Adrenal gland (tissue), 12 donors: ENCODE results near the gene BNIP3. TPM values are rescaled to one million over a fixed set of nuclear protein-coding genes. Genes with fewer than 3 reads are reported as not detected.
A peak's percentile ranks its signal among the peaks of the same experiment; 100 is the strongest.

Source experiments
- DNase-seq, 7 donors: peaks; one replicate each; pipeline ENCODE4 v3.0.0-alpha.2; 2019 to 2020
- H3K27ac ChIP-seq, 5 donors: fragments of 200-600 bp; sonication (generic) in 4 of 5; 1 replicate in 3 of 5; 2 replicates in 2 of 5; pipeline versions ENCODE4 v1.5.1 to v1.8.0; 2016 to 2020; ENCODE audit warnings: mild to moderate bottlenecking in 1 of 5
- H3K27me3 ChIP-seq: fragments of 200-600 bp; 2 replicates; pipeline ENCODE4 v1.8.0; 2021
- H3K36me3 ChIP-seq, 2 donors: fragments of 200-600 bp; replicated peaks in 1 of 2; 1 replicate in 1 of 2; 2 replicates in 1 of 2; pipeline versions ENCODE4 v1.5.1 to v1.8.0; 2018 to 2022
- H3K4me1 ChIP-seq, 2 donors: fragments of 200-600 bp; replicated peaks in 1 of 2; 1 replicate in 1 of 2; 2 replicates in 1 of 2; pipeline versions ENCODE4 v1.5.1 to v1.8.0; 2018 to 2021
- H3K4me3 ChIP-seq, 4 donors: fragments of 200-600 bp; sonication (generic) in 3 of 4; one replicate each; pipeline ENCODE4 v1.5.1; 2016 to 2018
- H3K9me3 ChIP-seq, 3 donors: fragments of 200-600 bp; sonication (generic) in 1 of 3; replicated peaks in 1 of 3; 1 replicate in 2 of 3; 2 replicates in 1 of 3; pipeline versions ENCODE4 v1.5.1 to v1.8.0; 2016 to 2021
- CTCF ChIP-seq, 6 experiments: fragments of 450-650 bp in 4 of 6; fragments of 200-600 bp in 2 of 6; sonication (generic) in 1 of 6; IDR thresholded peaks; 1 replicate in 5 of 6; 2 replicates in 1 of 6; pipeline versions ENCODE4 v1.5.1 to v1.8.0; 2016 to 2021; ENCODE audit warnings: antibody characterized with exemption in 6 of 6, mild to moderate bottlenecking in 2 of 6, moderate library complexity in 1 of 6
- POLR2A ChIP-seq, 2 donors: fragments of 450-650 bp; IDR thresholded peaks; one replicate each; pipeline ENCODE4 v1.6.1; 2017; ENCODE audit warnings: antibody characterized with exemption in 2 of 2, mild to moderate bottlenecking in 2 of 2, moderate library complexity in 1 of 2
- WGBS, 4 donors: extraction: QIAGEN DNeasy Blood & Tissue Kit in 2 of 4; methylation state at CpG; one replicate each; pipeline versions ENCODE4 v1.1.5 to v1.1.7; 2013 to 2017; 5-methylcytosine and 5-hydroxymethylcytosine counted together
- intact Hi-C, 2 donors: fragments of 100-400 bp; cut with DNase I; formaldehyde crosslinking; loops; one replicate each; pipeline versions ENCODE4 v1.14.1 to v1.15.0; 2022 to 2023
- polyA plus RNA-seq, 3 donors: library from polyadenylated mRNA; stranded (reverse); fragments of 200-250 nt in 2 of 3; fragments of 350-450 nt in 1 of 3; fragmentation: Illumina TruSeq in 1 of 3; extraction: RNeasy Lipid Tissue Mini Kit (QIAGEN cat#74804) in 1 of 3; gene quantifications; one replicate each; pipeline ENCODE4 v1.2.3, GENCODE V29; 2013 to 2014
- total RNA-seq, 9 donors: library from RNA; depleted of rRNA in 4 of 9; stranded (reverse); fragments of >200 nt in 4 of 9; fragments of 120-200 nt in 1 of 9; fragmentation: NEBNext Ultra II Directional in 1 of 9; extraction: Animal tissue kit (Norgen Biotek cat#: 25700) in 1 of 9; gene quantifications; one replicate each; pipeline versions ENCODE4 v1.1.0 to v1.2.4, GENCODE V29; 2013 to 2023
- donor health status: healthy with polysubstance abuse.
- donor health status: Bipolar disorder and iron deficiency.
- donor health status: DM: yes; HTN: yes; CAD: no.
- donor health status: DM: no; HTN: no; CAD: no.
- donor health status: DM: no; HTN: no; CAD: no.
- donor health status: DM: yes; HTN: yes; CAD: no.

BNIP3 gene
- total and polyA plus RNA-seq, 12 donors = 14.2 to 132 (median 76.4) TPM

- H3K27ac ChIP-seq = peak overlapping the region in 2 of 5 donors; percentile 31 to 32
Observed at GRCh38 chr10:131980321-131980720, 1.4 kb downstream of the BNIP3 start.

GRCh38 chr10:131979821-131980270 lies 1.9 kb downstream of the BNIP3 start:
- WGBS, 4 donors = 16 to 38% (median 24%) methylated on average over 20 to 30 of the region's 30 CpGs
- H3K27me3 ChIP-seq = no peaks in the 10 kb centered on the region
- H3K4me3 ChIP-seq = peak overlapping the region in 1 of 4 donors; percentile 39
- peaks cover 12 to 31% of the 10 kb centered on the region in 2 donors for H3K4me1 ChIP-seq
- intact Hi-C loops = no loop called here
- TF ChIP-seq POLR2A (IDR thresholded peaks at IDR 0.05) = no peak
- TF ChIP-seq CTCF (IDR thresholded peaks at IDR 0.05) = no peak
- no peaks in the 10 kb centered on the region for H3K9me3 ChIP-seq
- peak overlapping the region in 2 of 5 donors; percentile 31 to 32 for H3K27ac ChIP-seq
- DNase-seq = peak in 4 of 7 donors; percentile 40 to 59 (median 56)
- no peaks in the 10 kb centered on the region for H3K36me3 ChIP-seq

More at GRCh38 chr10:131980321-131980720, 1.4 kb downstream of the BNIP3 start:
- TF ChIP-seq POLR2A (IDR thresholded peaks at IDR 0.05) = no peak
- no peak for TF ChIP-seq CTCF (IDR thresholded peaks at IDR 0.05)
- Histone ChIP-seq H3K27me3 (no peaks in the 10 kb centered on the region), H3K9me3 (no peaks in the 10 kb centered on the region), H3K4me1 (peaks cover 12 to 31% of the 10 kb centered on the region in 2 donors), H3K4me3 (peak overlapping the region in 1 of 4 donors; percentile 96), H3K36me3 (no peaks in the 10 kb centered on the region)
- intact Hi-C loops = no loop called here
- peak in 1 of 7 donors; percentile 14 for DNase-seq
- 87 to 91% (median 90%) methylated on average over 8 of the region's 8 CpGs for WGBS, 4 donors

- TF ChIP-seq POLR2A (IDR thresholded peaks at IDR 0.05) (no peak), CTCF (IDR thresholded peaks at IDR 0.05) (no peak)
- Histone ChIP-seq H3K36me3 (no peaks in the 10 kb centered on the region), H3K9me3 (no peaks in the 10 kb centered on the region), H3K4me3 (peak overlapping the region in 1 of 4 donors; percentile 39), H3K27ac (peak overlapping the region in 2 of 5 donors; percentile 31 to 32), H3K4me1 (peaks cover 12 to 31% of the 10 kb centered on the region in 2 donors), H3K27me3 (no peaks in the 10 kb centered on the region)
- intact Hi-C loops = no loop called here
- 64 to 68% (median 68%) methylated on average over 5 to 7 of the region's 7 CpGs for WGBS, 4 donors
- DNase-seq = peak in 1 of 7 donors; percentile 11
Observed at GRCh38 chr10:131979336-131979735, 2.4 kb downstream of the BNIP3 start.

- 83 to 96% (median 85%) methylated on average over 6 of the region's 6 CpGs for WGBS, 4 donors
- Histone ChIP-seq H3K9me3 (no peaks in the 10 kb centered on the region), H3K36me3 (no peaks in the 10 kb centered on the region), H3K27ac (no peak overlapping the region), H3K27me3 (no peaks in the 10 kb centered on the region), H3K4me3 (no peak overlapping the region), H3K4me1 (peaks cover 12 to 31% of the 10 kb centered on the region in 2 donors)
- DNase-seq = peak in 1 of 7 donors; percentile 13
- TF ChIP-seq CTCF (IDR thresholded peaks at IDR 0.05) = no peak
- TF ChIP-seq POLR2A (IDR thresholded peaks at IDR 0.05) = no peak
- intact Hi-C loops = no loop called here
Observed at GRCh38 chr10:131978851-131979250, 2.9 kb downstream of the BNIP3 start.
